HG03354 (cell line): Measurements from ENCODE around the gene EIF4G3.
"Not testable (repeated sequence)": the region's sequence is repeated elsewhere in the genome, so short reads cannot be mapped to it uniquely, and the experiment has no call there.

ENCODE experiments used
- ATAC-seq: cut with Tn5 transposase; IDR thresholded peaks from one replicate; pipeline ENCODE4 v1.9.1; 2021; ENCODE audit warnings: mild to moderate bottlenecking; ENCODE audit not compliant: unreplicated experiment, poor library complexity, severe bottlenecking

The EIF4G3 gene

DNA sequence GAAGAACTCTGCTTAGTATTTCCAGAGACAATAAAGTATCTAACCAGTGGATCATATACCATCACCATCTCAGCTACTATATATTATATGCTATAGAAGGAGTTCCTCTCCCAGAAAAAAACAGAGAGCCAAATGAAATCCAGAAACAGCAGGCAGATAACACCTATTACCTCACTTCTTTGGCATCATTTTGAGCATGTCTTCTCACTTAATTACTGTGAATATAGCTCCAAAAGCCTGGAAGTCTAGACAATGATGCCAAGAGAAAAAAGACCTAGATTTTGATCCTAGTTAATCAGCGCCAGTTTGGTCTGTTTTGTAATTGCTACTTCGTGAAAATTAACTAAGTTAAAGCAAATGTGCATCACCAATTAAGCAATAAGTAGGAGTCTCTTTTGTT lies 131.3 kb downstream of the EIF4G3 start:
- no peak for ATAC-seq

DNA sequence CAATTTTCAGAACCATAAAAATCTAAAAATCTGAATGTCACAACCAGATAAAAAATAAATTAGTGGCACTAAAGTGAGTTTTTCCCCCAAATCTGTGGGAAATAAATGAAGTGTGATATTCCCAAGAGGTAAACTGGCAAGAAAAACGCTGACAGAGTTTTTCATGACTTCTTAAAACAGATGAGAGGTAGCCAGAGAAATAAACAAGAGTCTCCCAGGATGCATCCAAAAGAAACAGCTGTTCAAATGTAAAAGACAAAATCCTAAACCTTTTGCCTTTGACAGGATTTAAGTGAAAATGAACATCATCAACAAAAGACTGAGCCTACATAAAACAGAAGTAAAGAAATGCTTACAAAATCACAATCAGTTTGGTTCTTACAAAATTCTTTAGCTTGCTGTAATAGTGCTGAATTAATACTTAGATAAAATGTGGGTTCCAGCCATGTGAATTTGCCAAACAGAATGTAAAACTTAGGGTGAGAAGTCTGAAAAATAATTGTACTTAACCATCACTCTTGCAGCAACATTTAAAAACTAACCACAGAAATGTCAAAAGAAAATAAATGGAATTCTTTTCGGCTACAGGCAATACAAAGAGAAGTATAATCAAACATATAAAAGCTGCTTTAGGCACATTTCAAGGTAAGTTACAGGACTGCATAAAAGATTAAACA lies 133.6 kb downstream of the EIF4G3 start:
- ATAC-seq, result no peak

DNA sequence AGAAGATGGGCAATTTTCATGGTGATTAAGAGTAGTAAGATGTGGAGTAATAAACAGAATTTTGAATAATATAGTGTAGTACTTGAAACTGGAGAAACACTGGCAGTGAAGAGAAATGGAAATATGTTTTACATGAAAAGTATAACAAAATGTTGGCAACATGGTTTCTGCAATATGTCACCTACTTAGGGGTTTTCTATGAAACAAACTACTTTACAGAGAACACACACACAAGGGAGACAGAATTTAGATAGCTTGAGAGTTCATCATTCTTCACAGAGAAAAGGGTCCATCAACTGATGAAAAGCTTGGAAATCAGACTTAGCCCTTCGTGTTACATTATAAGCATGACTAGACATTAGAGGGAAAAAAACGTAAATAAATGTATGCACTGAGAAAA lies 135.2 kb downstream of the EIF4G3 start:
- no peak for ATAC-seq

DNA sequence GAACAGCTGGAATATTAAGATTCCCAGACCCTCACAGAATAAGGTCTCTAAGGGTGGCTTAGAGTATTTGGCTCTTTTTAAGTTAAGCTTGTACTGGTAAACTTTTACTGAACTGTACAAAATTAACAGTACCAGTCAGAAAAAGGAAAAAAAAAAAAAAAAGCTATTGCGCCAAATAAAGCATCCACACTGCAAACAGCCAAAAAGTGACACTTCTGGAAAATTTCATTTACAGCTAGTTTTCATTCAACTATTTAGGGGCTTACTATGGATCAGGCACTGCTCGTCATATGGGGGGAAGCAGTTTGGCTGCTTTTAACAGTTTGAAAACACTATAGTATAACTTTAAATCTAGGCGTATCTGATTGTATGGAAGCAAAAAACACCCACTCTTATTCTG lies 139.6 kb downstream of the EIF4G3 start:
- ATAC-seq, result no peak

DNA sequence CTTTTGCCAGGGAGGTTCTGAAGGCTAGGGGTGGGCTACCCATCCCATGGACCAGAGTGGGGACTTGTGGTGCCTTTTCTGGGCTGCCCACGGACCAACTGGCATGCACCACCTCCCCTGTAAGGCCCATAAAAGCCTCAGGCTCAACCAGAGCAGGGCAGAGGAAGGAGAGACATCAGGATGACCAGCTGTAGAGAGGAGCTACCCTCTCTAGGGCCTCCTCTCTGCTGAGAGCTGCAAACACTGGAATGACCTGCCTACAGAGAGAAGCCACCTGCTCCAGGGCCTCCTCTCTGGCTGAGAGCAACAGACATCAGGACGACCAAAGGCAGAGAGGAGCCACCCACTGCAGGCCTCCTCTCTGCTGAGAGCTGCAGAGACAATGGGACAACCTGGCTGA lies 140.9 kb downstream of the EIF4G3 start:
- no peak for ATAC-seq

DNA sequence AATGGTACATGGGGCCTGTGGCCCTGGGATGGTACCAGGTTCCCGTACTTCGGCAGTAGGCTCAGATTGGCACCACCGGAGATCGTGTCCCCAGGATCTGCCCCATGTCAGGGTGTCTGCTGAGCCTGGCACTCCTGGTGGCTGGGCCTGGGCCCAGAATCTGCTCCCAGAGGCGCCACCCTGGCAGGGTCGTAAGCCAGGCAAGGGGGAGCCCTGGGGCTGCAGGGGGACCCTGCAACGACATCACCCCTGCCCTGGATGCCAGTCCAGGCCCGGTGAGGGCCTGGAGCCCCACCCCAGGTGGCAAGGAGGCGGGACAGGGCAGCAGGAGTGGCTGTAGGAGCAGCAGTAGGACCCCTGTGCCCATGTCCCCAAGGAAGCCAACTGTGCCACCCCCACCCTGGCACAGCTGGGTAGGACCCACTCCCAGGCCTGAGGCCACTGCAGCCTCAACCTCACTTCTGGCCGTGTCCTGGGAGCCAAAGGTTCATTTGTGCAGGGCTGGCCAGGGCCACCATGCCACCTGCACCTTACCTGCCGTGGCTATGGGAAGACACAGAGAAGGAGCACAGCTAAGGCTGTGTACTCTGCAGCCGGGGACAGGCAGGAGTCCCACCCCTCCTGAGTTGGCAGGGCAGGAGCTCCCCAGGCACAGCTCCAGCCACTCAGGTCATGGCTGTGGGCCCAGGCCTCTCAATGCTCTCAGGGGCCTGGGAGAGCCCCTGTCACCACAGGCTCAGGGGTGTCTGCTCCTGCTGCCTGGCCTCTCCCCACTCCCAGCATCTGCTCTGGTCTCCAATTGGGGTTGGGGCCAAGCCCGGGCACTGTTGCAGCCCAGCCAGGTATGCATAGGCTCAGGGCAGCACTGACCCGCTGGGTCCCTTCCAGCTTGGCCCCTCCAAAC lies 141.7 kb downstream of the EIF4G3 start:
- ATAC-seq, result no peak

DNA sequence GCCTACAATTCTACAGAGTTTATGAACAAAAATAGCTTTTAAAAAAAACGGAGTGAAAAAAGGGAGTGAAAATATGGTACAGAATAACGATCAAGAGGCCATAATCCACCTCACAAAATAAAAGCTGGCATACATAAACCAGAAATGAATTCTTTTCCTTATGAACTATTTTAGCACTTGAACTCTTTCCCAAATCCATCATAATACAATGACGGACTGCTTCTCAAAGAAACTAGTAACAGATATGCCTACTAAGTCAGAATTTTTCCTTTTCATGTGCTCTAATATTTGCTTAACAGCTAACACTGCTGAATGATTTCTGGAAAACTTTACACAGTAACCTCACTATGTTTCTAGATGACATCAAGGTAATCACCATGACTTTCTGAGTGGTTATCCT lies 144.0 kb downstream of the EIF4G3 start:
- ATAC-seq, result no peak

DNA sequence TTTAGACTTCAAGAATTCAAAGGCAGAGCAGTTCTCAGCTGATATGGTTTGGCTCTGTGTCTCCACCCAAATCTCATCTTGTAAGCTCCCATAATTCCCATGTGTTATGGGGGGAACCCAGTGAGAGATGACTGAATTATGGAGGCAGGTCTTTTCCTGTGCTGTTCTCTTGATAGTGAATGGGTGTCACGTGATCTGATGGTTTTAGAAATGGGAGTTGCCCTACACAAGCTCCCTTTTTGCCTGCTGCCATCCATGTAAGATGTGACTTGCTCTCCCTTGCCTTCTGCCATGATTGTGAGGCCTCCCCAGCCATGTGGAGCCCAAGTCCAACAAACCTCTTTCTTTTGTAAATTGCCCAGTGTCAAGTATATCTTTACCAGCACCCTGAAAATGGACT lies 146.5 kb downstream of the EIF4G3 start:
- no peak for ATAC-seq

DNA sequence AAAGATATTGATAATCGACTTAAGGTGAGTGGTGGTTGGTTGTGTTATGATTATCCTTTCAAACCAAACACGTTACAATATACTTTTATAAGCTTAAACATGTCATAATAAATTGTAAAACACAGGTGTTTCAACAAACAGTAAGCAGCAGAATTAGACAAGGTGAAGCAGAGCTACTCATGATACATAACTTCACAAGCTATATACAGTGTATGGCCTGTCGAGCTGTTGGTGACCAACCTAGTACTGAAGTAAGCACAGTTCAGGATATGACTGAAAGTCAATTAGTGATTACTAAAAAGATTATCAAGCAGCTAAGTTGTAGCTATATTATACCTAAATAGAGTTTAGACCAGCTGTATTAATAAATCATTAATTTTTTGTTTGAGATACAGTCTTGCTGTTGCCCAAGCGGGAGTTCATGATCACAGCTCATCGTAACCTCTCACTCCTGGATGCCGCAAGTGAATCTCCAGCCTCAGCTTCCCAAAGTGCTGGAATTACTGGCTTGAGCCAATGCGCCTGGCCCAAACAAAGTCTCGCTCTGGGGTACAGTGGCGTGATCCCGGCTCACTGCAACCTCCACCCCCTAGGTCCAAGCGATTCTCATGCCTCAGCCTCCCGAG lies 148.1 kb downstream of the EIF4G3 start:
- ATAC-seq, result no peak

DNA sequence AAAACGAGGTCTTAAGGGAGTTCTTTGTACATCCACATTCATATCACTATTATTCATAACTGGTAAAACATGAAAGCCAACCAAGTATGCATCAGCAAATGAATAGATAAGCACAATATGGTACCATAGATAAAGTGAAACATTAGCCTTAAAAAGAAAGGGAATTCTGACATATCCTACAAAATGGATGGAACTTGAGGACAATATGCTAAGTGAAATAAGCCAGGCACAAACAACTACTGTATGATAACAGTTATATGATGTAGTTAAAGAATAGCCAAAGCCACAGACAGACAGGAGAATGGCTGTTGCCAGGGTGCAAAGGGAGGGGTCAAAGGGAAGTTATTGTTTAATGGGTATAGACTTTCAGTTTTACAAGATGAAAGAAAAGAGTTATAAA lies 148.9 kb downstream of the EIF4G3 start:
- ATAC-seq, result no peak

DNA sequence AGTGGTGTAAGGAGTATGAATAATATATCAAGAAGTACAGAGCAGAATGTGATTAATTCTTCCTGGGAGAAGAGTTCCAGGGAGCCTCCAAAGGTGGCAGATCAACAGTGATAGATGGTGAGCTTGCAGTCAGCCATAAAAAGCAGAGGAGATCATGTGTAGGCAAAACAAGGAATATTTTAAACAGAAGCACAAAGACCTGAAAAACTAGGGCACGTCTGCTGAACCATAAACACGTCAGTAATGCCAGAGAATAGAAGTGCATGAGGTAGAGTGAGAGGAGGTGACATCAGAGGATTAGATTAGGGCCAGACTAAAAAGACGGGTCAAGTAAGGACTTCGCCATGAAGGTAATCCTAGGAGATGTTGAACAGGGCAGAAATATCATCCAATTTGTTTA lies 151.8 kb downstream of the EIF4G3 start:
- ATAC-seq, result no peak

DNA sequence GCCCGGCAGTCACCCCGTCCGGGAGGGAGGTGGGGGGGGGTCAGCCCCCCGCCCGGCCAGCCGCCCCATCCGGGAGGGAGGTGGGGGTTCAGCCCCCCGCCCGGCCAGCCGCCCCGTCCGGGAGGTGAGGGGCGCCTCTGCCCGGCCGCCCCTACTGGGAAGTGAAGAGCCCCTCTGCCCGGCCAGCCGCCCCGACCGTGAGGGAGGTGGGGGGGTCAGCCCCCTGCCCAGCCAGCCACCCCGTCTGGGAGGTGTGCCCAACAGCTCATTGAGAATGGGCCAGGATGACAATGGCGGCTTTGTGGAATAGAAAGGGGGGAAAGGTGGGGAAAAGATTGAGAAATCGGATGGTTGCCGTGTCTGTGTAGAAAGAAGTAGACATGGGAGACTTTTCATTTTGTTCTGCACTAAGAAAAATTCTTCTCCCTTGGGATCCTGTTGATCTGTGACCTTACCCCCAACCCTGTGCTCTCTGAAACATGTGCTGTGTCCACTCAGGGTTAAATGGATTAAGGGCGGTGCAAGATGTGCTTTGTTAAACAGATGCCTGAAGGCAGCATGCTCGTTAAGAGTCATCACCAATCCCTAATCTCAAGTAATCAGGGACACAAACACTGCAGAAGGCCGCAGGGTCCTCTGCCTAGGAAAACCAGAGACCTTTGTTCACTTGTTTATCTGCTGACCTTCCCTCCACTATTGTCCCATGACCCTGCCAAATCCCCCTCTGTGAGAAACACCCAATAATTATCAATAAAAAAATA lies 152.4 kb downstream of the EIF4G3 start:
- ATAC-seq, result not testable (repeated sequence)

DNA sequence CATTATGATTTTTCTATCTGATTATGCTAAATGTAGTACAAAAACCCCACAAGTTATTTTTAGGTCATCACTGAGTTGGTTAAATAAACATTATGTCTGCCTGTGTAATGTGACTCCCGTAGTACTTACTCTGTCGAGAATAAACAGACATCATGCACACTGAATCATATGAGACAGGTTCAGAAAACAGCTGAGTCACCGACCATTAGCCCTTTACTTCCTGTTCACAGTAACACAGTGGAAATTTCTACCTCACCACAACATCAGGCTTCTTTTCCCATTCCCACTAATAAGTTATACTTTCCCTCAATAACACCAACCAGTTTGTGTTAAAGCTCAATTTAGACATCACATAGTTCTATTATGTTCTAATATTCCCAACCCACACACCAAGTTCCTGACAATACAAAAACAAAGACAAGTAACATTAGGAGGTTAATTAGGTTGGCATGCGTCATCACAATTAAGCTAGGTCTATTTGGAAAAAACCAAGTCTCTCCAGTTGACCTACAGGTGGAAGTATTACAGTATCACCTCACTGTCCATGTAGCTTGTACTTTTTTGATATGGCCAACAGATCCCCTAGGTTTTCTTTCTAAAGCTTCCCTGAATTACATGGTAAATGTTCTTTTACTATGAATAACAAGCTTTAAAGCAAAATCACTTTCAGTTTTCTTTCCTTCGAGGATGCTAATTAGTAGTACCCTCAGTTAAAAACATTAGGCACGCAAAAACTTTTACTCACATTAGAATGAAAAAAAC lies 154.2 kb downstream of the EIF4G3 start:
- ATAC-seq, result peak; percentile 97

DNA sequence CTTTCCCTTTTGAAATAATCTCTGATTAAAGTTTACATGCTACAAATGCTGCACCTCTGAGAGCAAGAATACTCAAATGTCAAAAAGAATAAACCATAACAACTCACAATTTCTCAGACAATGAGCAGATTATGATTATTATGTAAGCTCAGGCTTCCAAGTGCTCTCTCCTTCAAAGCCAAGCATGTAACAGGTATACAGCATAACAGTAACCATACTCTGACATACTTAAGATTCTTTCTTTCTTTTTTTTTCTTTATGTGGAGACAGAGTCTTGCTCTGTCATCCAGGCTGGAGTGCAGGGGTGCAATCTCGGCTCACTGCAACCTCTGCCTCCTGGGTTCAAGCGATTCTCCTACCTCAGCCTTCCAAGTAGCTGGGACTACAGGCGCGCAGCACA lies 155.4 kb downstream of the EIF4G3 start:
- ATAC-seq, result no peak

DNA sequence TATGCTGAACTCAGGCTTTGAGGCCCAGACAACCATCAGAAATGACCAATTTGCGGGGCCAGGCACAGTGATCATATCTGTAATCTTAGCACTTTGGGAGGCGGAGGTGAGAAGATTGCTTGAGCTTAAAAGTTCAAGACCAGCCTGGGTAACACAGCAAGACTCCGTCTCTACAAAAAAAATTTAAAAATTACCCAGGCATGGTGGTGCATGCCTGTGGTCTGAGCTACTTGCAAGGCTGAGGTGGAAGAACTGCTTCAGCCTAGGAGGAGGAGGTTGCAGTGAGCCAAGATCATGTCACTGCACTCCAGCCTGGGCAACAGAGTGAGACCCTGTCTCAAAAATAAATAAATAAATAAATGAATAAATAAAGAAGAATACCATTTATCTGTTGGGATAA lies 156.5 kb downstream of the EIF4G3 start:
- ATAC-seq, result no peak

DNA sequence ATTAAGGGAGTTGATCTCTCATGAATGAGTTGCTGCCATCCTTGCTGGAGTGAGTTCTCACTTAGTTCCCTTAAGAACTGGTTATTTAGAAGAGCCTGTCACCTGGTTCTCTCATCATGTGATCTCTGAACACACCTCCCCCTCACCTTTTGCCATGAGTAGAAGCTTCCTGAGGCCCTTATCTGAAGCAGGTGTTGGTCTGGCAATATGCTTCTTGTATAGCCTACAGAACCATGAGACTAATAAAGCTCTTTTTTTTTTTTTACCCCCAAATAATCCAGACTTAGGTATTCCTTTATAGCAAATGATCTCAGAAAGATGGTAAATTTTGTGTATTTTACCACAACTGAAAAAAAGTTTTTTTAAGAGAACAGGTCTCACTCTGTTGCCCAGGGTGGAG lies 158.0 kb downstream of the EIF4G3 start:
- ATAC-seq, result no peak

DNA sequence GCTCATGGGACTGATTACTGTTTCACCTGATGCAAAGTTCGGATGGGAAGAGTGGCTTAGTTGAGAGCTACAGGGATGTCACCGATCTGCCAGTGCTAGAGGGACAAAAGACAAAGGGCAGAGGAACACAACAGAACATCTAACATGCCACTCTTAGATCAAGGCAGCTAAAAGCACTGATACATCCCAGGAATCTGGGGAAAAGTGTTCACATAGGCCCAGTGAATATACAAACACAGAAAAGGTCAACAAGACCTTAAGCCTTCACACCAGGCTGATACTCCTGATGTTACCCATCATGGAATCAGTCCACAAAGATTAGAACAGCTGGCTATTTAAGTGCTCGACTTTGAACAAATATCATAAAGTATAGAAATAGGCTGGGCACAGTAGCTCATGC lies 163.2 kb downstream of the EIF4G3 start:
- ATAC-seq, result no peak

DNA sequence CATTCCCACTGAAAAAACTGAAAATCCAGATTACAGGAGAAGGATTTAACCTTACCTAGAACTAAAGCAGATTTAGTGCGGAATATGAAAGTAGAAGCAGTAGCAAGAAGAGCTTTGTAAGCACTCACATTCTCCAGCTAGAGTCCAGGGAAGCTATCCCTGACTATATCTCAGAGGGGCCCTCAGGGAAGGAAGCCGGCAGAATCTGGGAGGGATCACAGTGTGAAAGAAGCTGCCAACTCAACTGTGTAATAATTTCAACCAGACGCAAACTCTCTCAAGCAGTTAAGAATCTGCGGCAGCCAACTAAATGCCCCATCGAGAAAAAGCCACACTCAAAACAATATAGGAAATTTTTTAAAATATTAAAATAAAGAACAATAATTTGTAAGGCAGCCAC lies 163.8 kb downstream of the EIF4G3 start:
- ATAC-seq, result no peak

DNA sequence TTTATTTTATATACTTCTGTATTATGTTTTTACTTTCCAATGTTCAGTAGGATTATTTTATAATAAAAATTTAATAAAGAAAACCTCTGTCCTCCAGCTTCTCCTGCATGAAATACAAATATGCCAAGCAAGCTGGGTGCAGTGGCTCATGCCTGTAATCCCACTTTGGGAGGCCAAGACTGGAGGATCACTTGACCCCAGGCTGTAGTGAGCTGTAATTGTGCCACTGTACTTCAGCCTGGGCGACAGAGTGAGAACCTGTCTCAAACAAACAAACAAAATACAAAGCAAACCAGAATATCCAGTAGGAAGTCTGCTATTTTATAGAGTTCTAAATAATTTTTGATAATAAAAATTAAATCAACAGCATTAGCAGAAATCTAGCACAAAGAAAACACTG lies 168.8 kb downstream of the EIF4G3 start:
- no peak for ATAC-seq
